Loucy (cell line): ENCODE measurements around the gene TRAF2.

ENCODE experiments used
- EZH2phosphoT487 ChIP-seq: fragments of 200-600 bp; IDR thresholded peaks from 2 replicates; pipeline ENCODE4 v1.6.1; 2018; ENCODE audit warnings: antibody characterized with exemption, mild to moderate bottlenecking, moderate library complexity, borderline replicate concordance
- TF ChIP-seq, protein P1 (sequence below): fragments of 200-600 bp; sonication (generic); conservative IDR thresholded peaks from 2 replicates; pipeline ENCODE4 v1.5.1; 2014; ENCODE audit warnings: mild to moderate bottlenecking, antibody characterized with exemption, low read length

DNA sequence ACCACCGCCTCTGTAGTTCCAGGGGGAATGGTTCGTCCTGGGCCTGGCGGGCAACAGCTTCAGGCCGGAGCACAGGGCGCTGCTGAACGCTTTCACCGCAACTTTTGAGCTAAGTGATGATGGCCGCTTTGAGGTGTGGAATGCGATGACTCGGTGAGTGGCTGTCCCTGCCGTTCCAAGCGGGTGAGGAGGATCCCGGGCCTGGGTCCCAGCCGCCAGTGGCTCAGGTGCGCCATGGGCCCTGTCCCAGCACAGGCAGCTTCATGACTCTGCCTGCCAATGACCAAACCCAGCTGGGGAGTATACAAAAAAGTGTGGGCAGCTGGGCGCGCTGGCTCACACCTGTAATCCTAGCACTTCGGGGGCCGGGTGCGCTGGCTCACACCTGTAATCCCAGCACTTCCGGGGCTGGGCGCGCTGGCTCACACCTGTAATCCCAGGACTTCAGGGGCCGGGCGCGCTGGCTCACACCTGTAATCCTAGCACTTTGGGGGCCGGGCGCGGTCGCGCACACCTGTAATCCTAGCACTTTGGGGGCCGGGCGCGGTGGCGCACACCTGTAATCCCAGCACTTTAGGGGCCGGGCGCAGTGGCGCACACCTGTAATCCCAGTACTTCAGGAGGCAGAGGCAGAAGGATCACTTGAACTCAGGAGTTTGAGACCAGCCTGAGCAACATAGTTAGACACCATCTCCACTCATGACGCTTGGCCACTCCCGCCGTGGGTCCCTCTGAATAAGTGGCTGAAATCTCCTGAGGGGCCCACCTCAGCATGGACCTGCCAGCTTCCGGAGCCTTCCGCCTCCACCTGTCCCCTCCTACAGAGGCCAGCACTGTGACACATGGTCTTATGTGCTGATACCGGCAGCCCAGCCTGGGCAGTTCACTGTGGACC is 66.8 kb downstream of the TRAF2 start:
- TF ChIP-seq, protein P1, sequence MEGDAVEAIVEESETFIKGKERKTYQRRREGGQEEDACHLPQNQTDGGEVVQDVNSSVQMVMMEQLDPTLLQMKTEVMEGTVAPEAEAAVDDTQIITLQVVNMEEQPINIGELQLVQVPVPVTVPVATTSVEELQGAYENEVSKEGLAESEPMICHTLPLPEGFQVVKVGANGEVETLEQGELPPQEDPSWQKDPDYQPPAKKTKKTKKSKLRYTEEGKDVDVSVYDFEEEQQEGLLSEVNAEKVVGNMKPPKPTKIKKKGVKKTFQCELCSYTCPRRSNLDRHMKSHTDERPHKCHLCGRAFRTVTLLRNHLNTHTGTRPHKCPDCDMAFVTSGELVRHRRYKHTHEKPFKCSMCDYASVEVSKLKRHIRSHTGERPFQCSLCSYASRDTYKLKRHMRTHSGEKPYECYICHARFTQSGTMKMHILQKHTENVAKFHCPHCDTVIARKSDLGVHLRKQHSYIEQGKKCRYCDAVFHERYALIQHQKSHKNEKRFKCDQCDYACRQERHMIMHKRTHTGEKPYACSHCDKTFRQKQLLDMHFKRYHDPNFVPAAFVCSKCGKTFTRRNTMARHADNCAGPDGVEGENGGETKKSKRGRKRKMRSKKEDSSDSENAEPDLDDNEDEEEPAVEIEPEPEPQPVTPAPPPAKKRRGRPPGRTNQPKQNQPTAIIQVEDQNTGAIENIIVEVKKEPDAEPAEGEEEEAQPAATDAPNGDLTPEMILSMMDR: no peak
- TF ChIP-seq EZH2phosphoT487: no peak
